Kidney epithelial cell (primary cell): Measurements from ENCODE around the gene MAD1L1. TPM values are rescaled to one million over a fixed set of nuclear protein-coding genes. Genes with fewer than 3 reads are reported as not detected.
A peak's percentile ranks its signal among the peaks of the same experiment; 100 is the strongest.
"Not testable (repeated sequence)": the region's sequence is repeated elsewhere in the genome, so short reads cannot be mapped to it uniquely, and the experiment has no call there.

Experiments used
- DNase-seq: peaks from one replicate; pipeline ENCODE4 v3.0.0-alpha.2; 2010; ENCODE audit warnings: low read depth
- H3K27me3 ChIP-seq: 2 replicates; pipeline ENCODE4 v1.6.0; 2011; ENCODE audit warnings: low read length; ENCODE audit not compliant: control insufficient read depth, insufficient read depth
- H3K36me3 ChIP-seq: 2 replicates; pipeline ENCODE4 v1.5.1; 2011; ENCODE audit warnings: low read length; ENCODE audit not compliant: control insufficient read depth, insufficient read depth
- H3K4me3 ChIP-seq: 2 replicates; pipeline ENCODE4 v1.5.1; 2011; ENCODE audit warnings: low read depth, mild to moderate bottlenecking, control low read depth, low read length
- CTCF ChIP-seq: IDR thresholded peaks from 2 replicates; pipeline ENCODE4 v1.5.1; 2011; ENCODE audit warnings: mild to moderate bottlenecking, moderate library complexity, low read length, control low read depth, inconsistent platforms; ENCODE audit not compliant: insufficient read depth, poor library complexity, severe bottlenecking
- total RNA-seq: library from RNA; depleted of rRNA; stranded (reverse); fragments of >200 nt; gene quantifications from 2 replicates; pipeline ENCODE4 v1.2.3, GENCODE V29; 2015

The MAD1L1 gene
- total RNA-seq, 1 donor from 2014 or later: 61.2 TPM

GRCh38 chr7:1883031-1883761 is 349.5 kb downstream of the MAD1L1 start:
- no peak overlapping the region for H3K4me3 ChIP-seq
- no peaks in the 10 kb centered on the region for H3K27me3 ChIP-seq
- H3K36me3 ChIP-seq: no peaks in the 10 kb centered on the region
- DNase-seq: peak; percentile 81
- TF ChIP-seq CTCF: no peak

- DNase-seq: no peak
- Histone ChIP-seq H3K36me3 (no peaks in the 10 kb centered on the region), H3K27me3 (no peaks in the 10 kb centered on the region), H3K4me3 (no peak overlapping the region)
- no peak for TF ChIP-seq CTCF
These were observed 350.3 kb downstream of the MAD1L1 start for GRCh38 chr7:1882451-1882850.

DNA sequence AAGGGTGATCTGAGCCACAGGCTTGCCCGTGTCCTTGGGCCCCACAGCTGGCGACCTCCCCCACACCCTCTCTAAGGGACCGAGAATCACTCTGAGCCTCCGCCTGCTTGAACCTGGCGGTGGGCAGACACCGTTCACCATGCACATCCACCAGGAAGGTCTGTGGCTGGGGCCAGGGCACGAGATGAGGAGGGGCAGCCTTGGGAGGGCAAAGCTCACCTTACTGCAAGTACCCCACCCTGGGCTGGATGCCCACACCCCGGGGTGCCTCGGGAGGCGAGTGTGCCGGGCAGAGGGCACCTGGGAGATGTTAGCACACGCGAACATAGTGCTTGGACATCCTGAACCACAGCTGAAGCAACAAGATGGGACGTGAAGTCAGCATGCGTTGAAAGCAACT is 350.8 kb downstream of the MAD1L1 start:
- TF ChIP-seq CTCF: no peak
- Histone ChIP-seq H3K27me3 (no peaks in the 10 kb centered on the region), H3K4me3 (no peak overlapping the region)

GRCh38 chr7:1876641-1877040 is 356.1 kb downstream of the MAD1L1 start:
- not testable (repeated sequence) for H3K27me3 ChIP-seq, DNase-seq, H3K36me3 ChIP-seq, H3K4me3 ChIP-seq

More for the DNA sequence above, 350.8 kb downstream of the MAD1L1 start:
- no peak for DNase-seq
- H3K36me3 ChIP-seq: no peaks in the 10 kb centered on the region

GRCh38 chr7:1875392-1876199 is 357.1 kb downstream of the MAD1L1 start:
- TF ChIP-seq CTCF: peak; percentile 37
- not testable (repeated sequence) for DNase-seq, H3K4me3 ChIP-seq, H3K27me3 ChIP-seq, H3K36me3 ChIP-seq

- DNase-seq, H3K4me3 ChIP-seq, H3K27me3 ChIP-seq: not testable (repeated sequence)
These were observed 358.0 kb downstream of the MAD1L1 start for GRCh38 chr7:1874590-1875391.

More at GRCh38 chr7:1874590-1875391, 358.0 kb downstream of the MAD1L1 start:
- H3K36me3 ChIP-seq: not testable (repeated sequence)
